Measurements from ENCODE around the gene CYB561. TPM values are rescaled to one million over a fixed set of nuclear protein-coding genes. Genes with fewer than 3 reads are reported as not detected.
A peak's percentile ranks its signal among the peaks of the same experiment; 100 is the strongest.

CYB561 gene
- total and polyA plus RNA-seq, 10 of the 15 experiments (the other 5 are each of a cell fraction or from before 2014, with no cell fraction given): 0.52 to 6.9 (median 2.5) TPM

GRCh38 chr17:63477480-63478440 lies 31.7 kb upstream of the CYB561 start:
- Histone ChIP-seq H3K27ac (ENCODE audit: control insufficient read depth, insufficient read depth) (no peak overlapping the region), H3K36me3 (ENCODE audit: control insufficient read depth in 2 of 2, insufficient read depth in 2 of 2, low read length in 1 of 2) (no peaks in the 10 kb centered on the region), H3K4me1 (ENCODE audit: control insufficient read depth, insufficient read depth, low read length) (peaks cover 5% of the 10 kb centered on the region), H3K4me3 (peak overlapping the region; percentile 15; the same call in 1 of the 2 replicates), H3K9me3 (replicated peaks; ENCODE audit: control insufficient read depth, insufficient read depth, low read length) (no peaks in the 10 kb centered on the region), H3K4me2 (ENCODE audit: control insufficient read depth, insufficient read depth) (peak overlapping the region; percentile 74), H3K27me3 (replicated peaks in 1 of 2; ENCODE audit: control insufficient read depth in 2 of 2, insufficient read depth in 2 of 2, low read length in 1 of 2) (peaks cover 9 to 13% of the 10 kb centered on the region in 2 experiments), H3K79me2 (ENCODE audit: control insufficient read depth, insufficient read depth, low read length) (no peaks in the 10 kb centered on the region), H3K9ac (ENCODE audit: control insufficient read depth, insufficient read depth, low read length) (no peak overlapping the region), H2AFZ (ENCODE audit: control insufficient read depth, low read depth, low read length) (no peak overlapping the region), H4K20me1 (ENCODE audit: control insufficient read depth, insufficient read depth) (no peaks in the 10 kb centered on the region)
- in situ Hi-C loops (cut with MboI): loop anchor here (5.0 kb wide), 1 partner anchor 55 kb away; no protein-coding TSS in a partner anchor
- TF ChIP-seq ZNF384 (IDR thresholded peaks at IDR 0.05; ENCODE audit: borderline replicate concordance, low read depth, low read length) (no peak), CTCF (IDR thresholded peaks at IDR 0.05 in 2 of 3, conservative IDR thresholded peaks at IDR 0.05 in 1 of 3; ENCODE audit: control insufficient read depth in 2 of 3, extremely low read depth in 1 of 3, insufficient read depth in 1 of 3, low read depth in 3 of 3, low read length in 3 of 3) (no peak), CBX3 (IDR thresholded peaks at IDR 0.05; ENCODE audit: borderline replicate concordance, low read depth) (no peak), IRF3 (IDR thresholded peaks at IDR 0.05) (no peak), NR2C1 (IDR thresholded peaks at IDR 0.05) (no peak), HDAC6 (IDR thresholded peaks at IDR 0.05; ENCODE audit: unreplicated experiment) (peak; percentile 71), MTA3 (IDR thresholded peaks at IDR 0.05; ENCODE audit: borderline replicate concordance, low read length) (no peak)
- BruUV-seq (replicated peaks): no TSS peak
- ATAC-seq (no peak), FAIRE-seq (no peak), DNase-seq (ENCODE audit: low read depth, low spot score) (no peak)
- intact Hi-C loops (cut with micrococcal nuclease; ENCODE audit: unreplicated experiment): loop anchor here (2.0 to 5.0 kb wide), 2 partner anchors 35 to 135 kb away; no protein-coding TSS in a partner anchor
- RAD21 ChIA-PET (ENCODE audit: unreplicated experiment): interaction anchor here (1.4 to 6.5 kb wide), 4 partner anchors 34 to 134 kb away, joined by 4 to 75 read pairs (median 14); no protein-coding TSS in a partner anchor
- SMC1A ChIA-PET (ENCODE audit: uncharacterized antibody, unreplicated experiment): interaction anchor here (1.3 to 3.3 kb wide), 7 partner anchors 16 to 54 kb away, joined by 3 to 26 read pairs (median 6); partner anchors contain the start of gene CYB561
- WGBS (ENCODE audit: insufficient coverage, insufficient replicate concordance, low lambda C conversion rate, missing lambda C conversion rate): 18% methylated on average over 44 of the region's 44 CpGs
- POLR2A ChIA-PET: no interaction called here
- CTCF ChIA-PET: interaction anchor here (0.6 to 7.0 kb wide), 18 partner anchors 8 to 233 kb away, joined by 3 to 104 read pairs (median 6); partner anchors contain the start of gene CYB561

Measured in GM12878 (cell line).